Upper lobe of left lung (tissue), 6 donors: ENCODE results near the gene MEGF11. TPM values are rescaled to one million over a fixed set of nuclear protein-coding genes. Genes with fewer than 3 reads are reported as not detected.

ENCODE experiments used
- ATAC-seq, 2 donors: fragments of 200-7000 bp; cut with Tn5 transposase; one replicate each; pipeline ENCODE4 v1.9.1; 2022; ENCODE audit warnings: mild to moderate bottlenecking in 2 of 2, moderate library complexity in 2 of 2; ENCODE audit not compliant: low FRiP score in 2 of 2
- DNase-seq, 2 donors: peaks; one replicate each; pipeline ENCODE4 v3.0.0-alpha.2; 2019 to 2020
- H3K27ac ChIP-seq, 4 donors: fragments of 200-600 bp; sonication (generic); one replicate each; pipeline ENCODE4 v1.5.1; 2016 to 2019
- H3K27me3 ChIP-seq, 4 donors: fragments of 200-600 bp; sonication (generic); one replicate each; pipeline ENCODE4 v1.5.1; 2017 to 2019
- H3K36me3 ChIP-seq, 4 donors: fragments of 200-600 bp; sonication (generic); one replicate each; pipeline ENCODE4 v1.5.1; 2016 to 2019
- H3K4me1 ChIP-seq, 4 donors: fragments of 200-600 bp; sonication (generic); one replicate each; pipeline ENCODE4 v1.5.1; 2018 to 2019
- H3K4me3 ChIP-seq, 4 donors: fragments of 200-600 bp; sonication (generic); one replicate each; pipeline ENCODE4 v1.5.1; 2017 to 2019; ENCODE audit warnings: mild to moderate bottlenecking in 2 of 4, moderate library complexity in 1 of 4
- H3K9me3 ChIP-seq, 4 donors: fragments of 200-600 bp; sonication (generic); one replicate each; pipeline ENCODE4 v1.5.1; 2018 to 2019
- CTCF ChIP-seq, 6 experiments: fragments of 450-650 bp in 4 of 6; fragments of 200-600 bp in 2 of 6; sonication (generic) in 2 of 6; IDR thresholded peaks; one replicate each; pipeline ENCODE4 v1.5.1; 2016 to 2019; ENCODE audit warnings: antibody characterized with exemption in 6 of 6
- EP300 ChIP-seq, 4 donors: sonication (generic); formaldehyde crosslinking; IDR thresholded peaks; one replicate each; pipeline ENCODE4 v1.5.1; 2017; ENCODE audit warnings: antibody characterized with exemption in 4 of 4, control low read depth in 2 of 4
- POLR2A ChIP-seq, 4 donors: fragments of 450-650 bp; IDR thresholded peaks; one replicate each; pipeline ENCODE4 v1.5.1; 2016 to 2017; ENCODE audit warnings: antibody characterized with exemption in 4 of 4, mild to moderate bottlenecking in 2 of 4
- POLR2AphosphoS5 ChIP-seq, 2 donors: sonication (generic); formaldehyde crosslinking; IDR thresholded peaks; one replicate each; pipeline ENCODE4 v1.5.1; 2017; ENCODE audit warnings: antibody characterized with exemption in 2 of 2
- WGBS, 2 donors: methylation state at CpG; one replicate each; pipeline ENCODE4 v1.1.5; 2017 to 2018; 5-methylcytosine and 5-hydroxymethylcytosine counted together
- total RNA-seq, 6 donors: library from RNA; depleted of rRNA in 4 of 6; stranded (reverse); fragments of >200 nt in 4 of 6; gene quantifications; one replicate each; pipeline versions ENCODE4 v1.1.0 to v1.2.1, GENCODE V29; 2016 to 2021
- donor health status: DM: no; HTN: no; CAD: no; lungs with moderate emphysema.
- donor health status: DM: no; HTN: yes; CAD: no; lungs with severe emphysema.

The MEGF11 gene
- total RNA-seq, 6 donors from 2014 or later = 1.5 to 4.0 (median 3.5) TPM; not detected in 3

- H3K27ac ChIP-seq = no peak overlapping the region
- no peaks in the 10 kb centered on the region for H3K36me3 ChIP-seq
- no peaks in the 10 kb centered on the region for H3K9me3 ChIP-seq
- no peak overlapping the region for H3K4me3 ChIP-seq
- H3K4me1 ChIP-seq = no peaks in the 10 kb centered on the region
- TF ChIP-seq POLR2AphosphoS5 (IDR thresholded peaks at IDR 0.05) (no peak), EP300 (IDR thresholded peaks at IDR 0.05) (no peak), POLR2A (IDR thresholded peaks at IDR 0.05) (no peak), CTCF (IDR thresholded peaks at IDR 0.05) (no peak)
- DNase-seq (no peak), ATAC-seq (no peak)
- 76 to 78% methylated on average over 8 of the region's 8 CpGs for WGBS, 2 donors
- H3K27me3 ChIP-seq = no peaks in the 10 kb centered on the region
These were observed 305.2 kb downstream of the MEGF11 start for GRCh38 chr15:65948383-65948782.

- no peak for DNase-seq
- ATAC-seq = no peak
- Histone ChIP-seq H3K36me3 (no peaks in the 10 kb centered on the region), H3K4me1 (no peaks in the 10 kb centered on the region), H3K4me3 (no peak overlapping the region), H3K27me3 (no peaks in the 10 kb centered on the region), H3K27ac (no peak overlapping the region), H3K9me3 (no peaks in the 10 kb centered on the region)
- no peak for TF ChIP-seq POLR2AphosphoS5 (IDR thresholded peaks at IDR 0.05)
- TF ChIP-seq EP300 (IDR thresholded peaks at IDR 0.05) = no peak
- TF ChIP-seq POLR2A (IDR thresholded peaks at IDR 0.05) = no peak
- no peak for TF ChIP-seq CTCF (IDR thresholded peaks at IDR 0.05)
- WGBS, 2 donors = 89 to 91% methylated on average over 3 of the region's 3 CpGs
These were observed 306.5 kb downstream of the MEGF11 start for GRCh38 chr15:65947041-65947440.

- 94 to 97% methylated on average over 6 of the region's 6 CpGs for whole genome bisulfite sequencing, 2 donors
- TF ChIP-seq POLR2A (IDR thresholded peaks at IDR 0.05) (no peak), EP300 (IDR thresholded peaks at IDR 0.05) (no peak), POLR2AphosphoS5 (IDR thresholded peaks at IDR 0.05) (no peak), CTCF (IDR thresholded peaks at IDR 0.05) (no peak)
These were observed 307.9 kb downstream of the MEGF11 start for GRCh38 chr15:65945616-65946015.

DNA sequence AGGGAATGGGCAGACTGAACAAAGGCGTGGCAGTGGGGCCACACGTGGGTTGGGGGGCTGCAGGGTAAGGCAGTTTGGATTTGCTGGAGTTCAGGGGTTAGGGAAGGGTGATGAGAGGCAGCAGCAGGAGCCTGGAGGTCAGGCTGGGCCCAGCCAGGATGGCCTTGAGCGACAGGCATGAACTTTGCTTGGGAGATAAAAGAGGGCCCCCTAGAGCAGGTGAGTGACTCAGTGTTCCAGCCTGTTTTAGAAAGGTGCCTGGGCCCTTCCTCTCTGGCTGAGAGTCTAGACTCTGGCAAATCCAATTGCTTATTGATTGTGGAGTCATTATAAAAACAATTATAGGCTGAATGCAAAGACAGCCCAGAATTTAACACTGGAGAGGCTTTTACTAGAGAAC lies 309.1 kb downstream of the MEGF11 start:
- H3K4me1 ChIP-seq = peaks cover 0 to 6% (median 0%) of the 10 kb centered on the region in 4 donors
- no peak overlapping the region for H3K4me3 ChIP-seq
- TF ChIP-seq POLR2A (IDR thresholded peaks at IDR 0.05) = no peak
- TF ChIP-seq CTCF (IDR thresholded peaks at IDR 0.05) = no peak
- TF ChIP-seq EP300 (IDR thresholded peaks at IDR 0.05) = no peak
- no peak for TF ChIP-seq POLR2AphosphoS5 (IDR thresholded peaks at IDR 0.05)
- ATAC-seq = no peak
- no peaks in the 10 kb centered on the region for H3K9me3 ChIP-seq
- DNase-seq = no peak
- H3K27ac ChIP-seq = no peak overlapping the region
- H3K27me3 ChIP-seq = no peaks in the 10 kb centered on the region
- H3K36me3 ChIP-seq = no peaks in the 10 kb centered on the region
- 71 to 80% methylated on average over 3 of the region's 3 CpGs for WGBS, 2 donors

More at GRCh38 chr15:65945616-65946015, 307.9 kb downstream of the MEGF11 start:
- H3K27me3 ChIP-seq = no peaks in the 10 kb centered on the region
- no peaks in the 10 kb centered on the region for H3K9me3 ChIP-seq
- DNase-seq = no peak
- H3K4me1 ChIP-seq = no peaks in the 10 kb centered on the region
- no peak for ATAC-seq
- H3K4me3 ChIP-seq = no peak overlapping the region
- H3K36me3 ChIP-seq = no peaks in the 10 kb centered on the region
- no peak overlapping the region for H3K27ac ChIP-seq

- Histone ChIP-seq H3K4me1 (peaks cover 0 to 6% (median 0%) of the 10 kb centered on the region in 4 donors), H3K27ac (no peak overlapping the region), H3K4me3 (no peak overlapping the region), H3K36me3 (no peaks in the 10 kb centered on the region), H3K27me3 (no peaks in the 10 kb centered on the region), H3K9me3 (no peaks in the 10 kb centered on the region)
- TF ChIP-seq CTCF (IDR thresholded peaks at IDR 0.05) (no peak), EP300 (IDR thresholded peaks at IDR 0.05) (no peak), POLR2AphosphoS5 (IDR thresholded peaks at IDR 0.05) (no peak), POLR2A (IDR thresholded peaks at IDR 0.05) (no peak)
- DNase-seq = no peak
- WGBS, 2 donors = 68 to 89% methylated on average over 4 of the region's 4 CpGs
- ATAC-seq = no peak
These were observed 311.1 kb downstream of the MEGF11 start for GRCh38 chr15:65942436-65942835.
